HG02870 (cell line): ENCODE results near the gene HMCN2.

Experiments
- ATAC-seq: cut with Tn5 transposase; IDR thresholded peaks from one replicate; pipeline ENCODE4 v1.9.1; 2021; ENCODE audit warnings: mild to moderate bottlenecking, moderate library complexity; ENCODE audit not compliant: unreplicated experiment

The HMCN2 gene

GRCh38 chr9:130305381-130305780, 39.8 kb downstream of the HMCN2 start:
- ATAC-seq, result no peak

GRCh38 chr9:130306823-130307666, 41.5 kb downstream of the HMCN2 start:
- no peak for ATAC-seq

GRCh38 chr9:130307667-130307943, 42.0 kb downstream of the HMCN2 start:
- ATAC-seq, result no peak

- no peak for ATAC-seq
Observed at GRCh38 chr9:130308081-130308571, 42.6 kb downstream of the HMCN2 start.

- no peak for ATAC-seq
Observed at GRCh38 chr9:130309689-130310455, 44.3 kb downstream of the HMCN2 start.

GRCh38 chr9:130310456-130310855, 44.9 kb downstream of the HMCN2 start:
- no peak for ATAC-seq

GRCh38 chr9:130311003-130311402, 45.4 kb downstream of the HMCN2 start:
- ATAC-seq, result no peak

- no peak for ATAC-seq
Observed at GRCh38 chr9:130311408-130312140, 46.0 kb downstream of the HMCN2 start.

GRCh38 chr9:130313103-130313858, 47.7 kb downstream of the HMCN2 start:
- no peak for ATAC-seq

GRCh38 chr9:130315446-130316226, 50.1 kb downstream of the HMCN2 start:
- no peak for ATAC-seq

- ATAC-seq, result no peak
Observed at GRCh38 chr9:130316430-130316829, 50.9 kb downstream of the HMCN2 start.

- no peak for ATAC-seq
Observed at GRCh38 chr9:130319300-130319699, 53.7 kb downstream of the HMCN2 start.

- no peak for ATAC-seq
Observed at GRCh38 chr9:130319944-130320712, 54.6 kb downstream of the HMCN2 start.

- ATAC-seq, result no peak
Observed at GRCh38 chr9:130320723-130321481, 55.3 kb downstream of the HMCN2 start.

GRCh38 chr9:130321539-130321938, 56.0 kb downstream of the HMCN2 start:
- no peak for ATAC-seq

GRCh38 chr9:130323051-130323745, 57.6 kb downstream of the HMCN2 start:
- ATAC-seq, result no peak

GRCh38 chr9:130325921-130326320, 60.4 kb downstream of the HMCN2 start:
- no peak for ATAC-seq
